T-helper 1 cell treated with Interleukin-12 subunit alpha and Interleukin-12 subunit beta and Interleukin-4 antibody, amounts not matched to agents 30 ng/mL and 1 ng/mL, for 36 hours (primary cell): Measurements from ENCODE around the gene TGFBR1. TPM values are rescaled to one million over a fixed set of nuclear protein-coding genes. Genes with fewer than 3 reads are reported as not detected.

ENCODE experiments used
- intact Hi-C: fragments of 100-400 bp; cut with micrococcal nuclease; formaldehyde crosslinking; loops from one replicate; pipeline ENCODE4 v1.15.1; 2024
- total RNA-seq: library from RNA; stranded (reverse); gene quantifications from 2 replicates; pipeline ENCODE4 v1.2.3, GENCODE V29; 2022

TGFBR1 gene
- total RNA-seq, 1 donor from 2014 or later = 116 TPM

- intact Hi-C loops = loop anchor here (2.0 kb wide), 1 partner anchor 1429 kb away; no protein-coding TSS in a partner anchor
These were observed 61.2 kb downstream of the TGFBR1 start for GRCh38 chr9:99166149-99166548.

GRCh38 chr9:99167119-99167518 lies 62.2 kb downstream of the TGFBR1 start:
- intact Hi-C loops = loop anchor here (2.0 kb wide), 1 partner anchor 1428 kb away; no protein-coding TSS in a partner anchor

- intact Hi-C loops = loop anchor here (2.0 kb wide), 1 partner anchor 1427 kb away; no protein-coding TSS in a partner anchor
These were observed 62.8 kb downstream of the TGFBR1 start for GRCh38 chr9:99167694-99168093.

DNA sequence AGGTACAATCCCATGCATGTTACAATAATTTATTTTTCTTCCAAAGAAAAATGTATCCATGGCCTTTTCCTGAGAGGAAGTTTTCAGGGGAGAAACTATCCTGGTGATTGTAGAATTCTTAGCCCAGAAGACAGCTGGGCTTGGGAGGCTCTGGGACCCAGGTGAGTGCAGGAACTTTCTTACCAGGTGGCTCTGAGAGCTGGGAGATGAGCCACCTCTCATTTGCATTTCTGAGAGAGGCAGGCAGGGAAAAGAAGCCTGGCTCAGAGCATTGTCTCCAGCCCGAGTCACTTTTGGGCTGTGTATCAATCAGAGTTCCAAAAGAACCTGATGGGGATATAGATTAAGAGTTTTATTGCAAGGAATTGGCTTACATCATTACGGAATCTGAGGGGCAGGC lies 64.2 kb downstream of the TGFBR1 start:
- intact Hi-C loops = no loop called here

GRCh38 chr9:99169982-99170761 lies 65.3 kb downstream of the TGFBR1 start:
- intact Hi-C loops = no loop called here

DNA sequence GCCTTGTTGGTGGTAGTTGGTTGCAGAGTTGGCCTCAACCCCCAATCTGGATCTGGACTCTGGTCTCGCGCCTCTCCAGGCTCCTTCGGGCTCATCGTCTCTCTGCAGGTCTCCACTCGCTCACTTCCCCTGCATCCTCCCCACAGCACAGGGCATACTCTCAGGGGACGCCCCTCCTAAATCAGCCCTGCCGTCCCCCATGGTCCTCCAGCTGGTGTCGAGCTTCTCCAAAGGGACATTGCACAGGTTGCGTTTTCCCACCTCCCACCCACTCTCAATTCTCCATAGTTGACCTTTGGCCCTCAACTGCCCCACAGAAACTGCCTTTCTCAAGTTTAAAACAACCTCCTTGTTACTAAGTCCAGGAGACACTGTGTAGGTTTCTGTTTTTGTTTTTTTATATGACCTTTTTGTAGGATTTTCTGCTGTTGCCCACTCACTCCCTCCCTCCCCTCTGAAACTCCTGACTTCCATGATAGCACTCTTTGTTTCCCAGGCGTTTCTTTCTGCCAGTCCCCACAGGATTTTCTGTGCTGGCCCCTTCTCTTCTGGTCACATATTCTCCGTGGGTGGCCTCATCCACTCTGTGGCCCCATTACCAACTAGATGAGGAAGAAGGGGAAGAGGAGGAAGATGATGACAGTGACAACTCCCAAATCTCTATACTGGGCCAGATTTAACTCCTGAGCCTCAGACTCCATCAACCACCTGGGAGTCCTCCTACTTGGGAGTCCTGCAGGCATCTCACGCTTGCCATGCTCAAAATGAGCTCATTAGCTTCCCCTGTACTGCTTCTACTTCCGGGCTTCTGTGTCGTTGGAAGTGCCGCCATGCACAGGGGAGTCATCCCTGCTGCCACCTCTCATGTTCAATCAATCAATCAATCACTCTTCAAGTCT lies 66.6 kb downstream of the TGFBR1 start:
- intact Hi-C loops = no loop called here

GRCh38 chr9:99172124-99173091 lies 67.5 kb downstream of the TGFBR1 start:
- intact Hi-C loops = no loop called here

- intact Hi-C loops = no loop called here
These were observed 68.9 kb downstream of the TGFBR1 start for GRCh38 chr9:99173570-99174504.

- intact Hi-C loops = no loop called here
These were observed 71.7 kb downstream of the TGFBR1 start for GRCh38 chr9:99176527-99177013.

DNA sequence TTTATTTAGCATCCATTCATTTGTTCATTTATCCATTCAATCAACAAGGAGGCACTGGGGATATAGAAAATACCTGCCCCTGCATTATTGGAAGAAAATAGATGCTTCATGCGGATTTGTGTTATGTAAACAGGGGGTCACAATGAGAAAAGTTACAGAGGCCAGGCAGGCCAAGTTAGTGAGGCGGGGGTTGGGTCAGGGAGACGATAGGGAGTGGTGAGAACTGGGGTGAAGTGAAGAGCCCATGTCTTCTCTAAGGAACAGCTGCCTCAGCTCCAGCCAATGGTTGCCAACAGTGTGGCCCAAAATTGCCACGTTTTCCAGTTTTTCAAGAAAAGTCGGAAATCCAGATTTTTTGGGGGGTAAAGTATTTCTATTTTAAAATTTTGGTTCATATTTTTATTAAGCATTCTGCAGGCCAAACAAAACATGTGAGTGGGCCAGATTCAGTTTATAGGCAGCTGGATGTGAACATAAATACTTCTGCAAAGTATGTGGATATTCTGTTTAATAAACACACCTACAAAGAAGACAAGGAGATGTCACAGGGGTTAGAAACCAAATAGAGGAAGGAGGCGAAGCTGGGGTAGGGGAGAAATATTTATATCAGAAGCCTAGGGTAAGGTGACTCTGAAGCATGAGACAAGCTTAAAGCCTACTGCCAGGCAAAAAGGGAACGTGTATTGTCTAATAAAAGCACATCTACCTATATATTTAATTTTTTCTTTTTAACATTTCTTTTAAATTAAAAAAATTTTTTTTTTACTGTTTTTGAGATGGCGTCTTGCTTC lies 72.9 kb downstream of the TGFBR1 start:
- intact Hi-C loops = no loop called here

DNA sequence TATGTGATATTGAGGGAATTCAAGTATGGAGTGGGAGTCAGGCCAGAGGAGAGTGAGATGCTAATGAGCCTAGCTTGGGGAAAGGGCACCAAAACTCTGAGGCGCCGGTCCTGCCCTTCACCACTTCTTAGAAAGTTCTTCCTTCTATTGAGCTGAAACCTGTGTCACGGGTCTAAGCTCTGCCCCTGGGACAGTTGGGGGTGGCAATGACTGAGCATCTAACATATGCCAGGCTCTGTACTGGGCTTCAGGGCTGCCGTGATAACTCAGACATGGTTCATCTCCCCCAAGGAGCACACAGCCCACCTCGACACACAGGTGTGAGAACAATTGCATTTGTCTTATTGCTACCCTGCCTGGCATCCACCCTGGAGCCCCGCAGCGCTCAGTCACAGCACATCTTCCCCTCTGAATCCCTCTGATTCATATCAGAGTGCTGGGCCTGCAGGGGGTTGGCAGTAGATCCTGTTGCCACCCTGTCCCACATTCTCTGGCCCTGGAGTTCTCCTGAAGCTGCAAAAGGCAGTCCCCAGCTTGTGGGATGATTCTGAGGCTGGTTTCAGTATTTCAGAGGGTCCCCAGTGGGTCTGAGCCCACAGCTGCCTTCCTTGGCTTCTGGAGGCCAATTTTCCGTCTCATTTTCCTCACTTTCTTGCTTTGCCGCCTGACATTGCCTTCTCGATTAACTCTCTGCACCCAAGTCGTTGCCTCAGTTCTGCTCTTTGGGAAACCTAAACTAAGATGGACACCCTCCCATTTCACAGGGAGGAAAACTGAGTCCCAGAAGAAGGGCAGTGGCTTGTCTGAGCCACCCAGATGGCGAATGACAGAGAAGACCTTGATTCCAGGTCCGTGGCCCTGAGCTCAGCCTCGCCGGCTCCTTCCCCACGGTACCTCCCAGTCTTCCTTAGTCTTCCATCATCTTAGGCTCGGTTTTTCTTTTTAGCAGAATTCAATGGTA lies 74.3 kb downstream of the TGFBR1 start:
- intact Hi-C loops = no loop called here

DNA sequence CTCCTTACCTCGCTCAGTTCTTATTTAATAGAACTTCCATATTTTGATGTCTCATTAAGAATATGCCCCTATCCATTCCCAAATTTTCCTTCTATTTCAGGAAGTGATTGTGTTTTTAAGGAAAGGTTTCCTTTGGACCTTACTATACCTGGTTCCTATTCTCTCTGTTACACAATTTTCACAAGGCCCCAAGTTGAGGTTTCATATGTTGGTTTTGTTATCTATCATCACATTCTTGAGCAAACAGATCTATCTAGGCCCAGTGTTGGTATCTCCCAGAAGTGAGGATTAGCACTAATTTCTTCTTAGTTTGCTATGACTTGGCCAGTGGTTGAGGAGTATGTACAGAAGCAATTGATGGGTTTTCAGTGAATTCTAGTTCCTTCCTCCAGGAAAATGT lies 75.3 kb downstream of the TGFBR1 start:
- intact Hi-C loops = loop anchor here (2.0 to 5.0 kb wide), 2 partner anchors 727 to 1417 kb away; partner anchors contain the start of gene STX17

DNA sequence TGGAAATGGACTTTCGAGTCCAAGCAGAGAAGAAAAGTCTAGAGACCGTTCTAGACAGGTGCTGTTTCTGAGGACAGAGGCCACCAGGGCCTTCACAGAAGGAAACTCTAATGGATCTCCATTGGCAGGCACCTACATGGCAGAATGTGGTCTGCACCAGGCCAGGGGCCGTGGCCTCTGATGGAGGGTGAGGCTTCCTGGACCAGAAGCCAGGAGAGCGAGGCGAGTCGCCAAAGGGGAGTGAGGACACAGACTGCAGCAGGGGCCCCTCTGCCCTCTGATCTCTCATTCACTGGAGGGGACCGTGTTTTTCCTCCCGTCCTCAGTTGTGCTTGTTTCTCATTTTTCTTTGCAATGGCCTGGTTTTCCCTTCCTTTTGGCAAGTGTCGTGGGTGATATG lies 75.7 kb downstream of the TGFBR1 start:
- intact Hi-C loops = loop anchor here (2.0 to 5.0 kb wide), 2 partner anchors 726 to 1417 kb away; partner anchors contain the start of gene STX17

DNA sequence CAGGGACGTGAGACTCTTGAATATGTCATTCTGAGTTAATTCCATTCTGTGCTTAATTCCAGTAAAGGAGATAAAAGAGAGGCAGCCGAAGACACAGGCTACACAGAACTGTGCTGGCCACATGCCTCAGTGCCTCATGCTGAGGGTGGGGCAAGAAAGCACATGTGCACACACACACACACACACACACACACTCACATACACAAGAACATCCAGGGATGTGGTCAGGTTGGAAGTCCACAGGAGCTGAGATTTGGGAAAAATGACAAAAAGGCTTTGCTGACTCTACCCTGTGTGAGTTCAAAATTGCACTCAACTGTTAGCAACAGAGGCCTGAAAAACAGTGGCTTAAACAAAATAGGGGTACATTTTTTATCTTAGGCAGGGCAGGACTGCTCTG lies 76.3 kb downstream of the TGFBR1 start:
- intact Hi-C loops = loop anchor here (2.0 to 5.0 kb wide), 2 partner anchors 726 to 1416 kb away; partner anchors contain the start of gene STX17

GRCh38 chr9:99181621-99182020 lies 76.7 kb downstream of the TGFBR1 start:
- intact Hi-C loops = loop anchor here (2.0 to 5.0 kb wide), 2 partner anchors 725 to 1416 kb away; partner anchors contain the start of gene STX17

DNA sequence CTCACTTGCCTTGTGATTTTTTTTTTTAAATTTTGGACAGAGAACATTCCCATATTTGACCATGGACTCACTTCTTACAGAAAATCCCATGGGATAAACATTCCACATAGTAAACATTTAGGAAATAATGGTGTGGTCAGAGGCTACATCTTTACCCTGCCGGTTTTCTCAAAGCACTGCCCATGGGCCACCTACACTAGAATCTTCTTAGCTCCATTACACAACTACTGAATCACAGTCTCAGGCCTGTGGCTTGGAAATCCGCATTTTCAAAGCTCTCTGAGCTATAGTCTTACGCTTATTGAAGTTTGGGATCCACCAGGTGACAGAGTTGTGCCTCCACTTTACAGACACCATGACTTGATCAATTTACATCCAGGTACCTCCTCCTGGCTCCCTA lies 77.4 kb downstream of the TGFBR1 start:
- intact Hi-C loops = loop anchor here (5.0 kb wide), 1 partner anchor 1415 kb away; no protein-coding TSS in a partner anchor

- intact Hi-C loops = loop anchor here (1.0 to 5.0 kb wide), 12 partner anchors 21 to 1414 kb away; partner anchors contain the start of gene ALG2
These were observed 78.7 kb downstream of the TGFBR1 start for GRCh38 chr9:99183616-99184015.
